ENCODE measurements around the gene AGAP1. TPM values are rescaled to one million over a fixed set of nuclear protein-coding genes. Genes with fewer than 3 reads are reported as not detected.

AGAP1 gene
- total RNA-seq, 1 experiment from 2014 or later: 18.3 TPM

- no peak for DNase-seq (ENCODE audit: extremely low read depth, low read depth)
These were observed 34.1 kb downstream of the AGAP1 start for GRCh38 chr2:235527806-235528469.

- no peak for DNase-seq (ENCODE audit: extremely low read depth, low read depth)
These were observed 35.8 kb downstream of the AGAP1 start for GRCh38 chr2:235529621-235530020.

GRCh38 chr2:235530735-235531134, 36.9 kb downstream of the AGAP1 start:
- no peak for DNase-seq (ENCODE audit: extremely low read depth, low read depth)

GRCh38 chr2:235532307-235532706, 38.5 kb downstream of the AGAP1 start:
- no peak for DNase-seq (ENCODE audit: extremely low read depth, low read depth)

- no peak for DNase-seq (ENCODE audit: extremely low read depth, low read depth)
These were observed 39.4 kb downstream of the AGAP1 start for GRCh38 chr2:235533198-235533597.

GRCh38 chr2:235533616-235534385, 40.0 kb downstream of the AGAP1 start:
- DNase-seq (ENCODE audit: extremely low read depth, low read depth): no peak

GRCh38 chr2:235534678-235535422, 41.0 kb downstream of the AGAP1 start:
- DNase-seq (ENCODE audit: extremely low read depth, low read depth): no peak

GRCh38 chr2:235535423-235536130, 41.7 kb downstream of the AGAP1 start:
- no peak for DNase-seq (ENCODE audit: extremely low read depth, low read depth)

GRCh38 chr2:235536711-235537110, 42.9 kb downstream of the AGAP1 start:
- no peak for DNase-seq (ENCODE audit: extremely low read depth, low read depth)

GRCh38 chr2:235537186-235537585, 43.3 kb downstream of the AGAP1 start:
- no peak for DNase-seq (ENCODE audit: extremely low read depth, low read depth)

- DNase-seq (ENCODE audit: extremely low read depth, low read depth): no peak
These were observed 43.7 kb downstream of the AGAP1 start for GRCh38 chr2:235537587-235537986.

- DNase-seq (ENCODE audit: extremely low read depth, low read depth): no peak
These were observed 44.3 kb downstream of the AGAP1 start for GRCh38 chr2:235538144-235538639.

- no peak for DNase-seq (ENCODE audit: extremely low read depth, low read depth)
These were observed 45.1 kb downstream of the AGAP1 start for GRCh38 chr2:235538981-235539380.

- no peak for DNase-seq (ENCODE audit: extremely low read depth, low read depth)
These were observed 45.9 kb downstream of the AGAP1 start for GRCh38 chr2:235539773-235540172.

GRCh38 chr2:235541016-235541415, 47.2 kb downstream of the AGAP1 start:
- DNase-seq (ENCODE audit: extremely low read depth, low read depth): no peak

GRCh38 chr2:235541838-235542549, 48.2 kb downstream of the AGAP1 start:
- no peak for DNase-seq (ENCODE audit: extremely low read depth, low read depth)

GRCh38 chr2:235542733-235543127, 48.9 kb downstream of the AGAP1 start:
- DNase-seq (ENCODE audit: extremely low read depth, low read depth): no peak

GRCh38 chr2:235543128-235543750, 49.4 kb downstream of the AGAP1 start:
- no peak for DNase-seq (ENCODE audit: extremely low read depth, low read depth)

GRCh38 chr2:235543851-235544688, 50.2 kb downstream of the AGAP1 start:
- DNase-seq (ENCODE audit: extremely low read depth, low read depth): no peak
